H9 (cell line): Measurements from ENCODE around the gene B9D1. TPM values are rescaled to one million over a fixed set of nuclear protein-coding genes. Genes with fewer than 3 reads are reported as not detected.

Source experiments
- DNase-seq: peaks from one replicate; pipeline ENCODE4 v3.0.0-alpha.2; 2017
- H2AFZ ChIP-seq: one replicate; pipeline ENCODE4 v1.6.1; 2013; ENCODE audit warnings: mild to moderate bottlenecking, low read length, control low read depth, moderate library complexity
- H2AK5ac ChIP-seq: 2 replicates; pipeline ENCODE4 v1.6.1; 2013; ENCODE audit warnings: low read length, control low read depth, mixed read lengths; ENCODE audit not compliant: insufficient read length
- H2BK120ac ChIP-seq: one replicate; pipeline ENCODE4 v1.6.1; 2013; ENCODE audit warnings: low read depth, mild to moderate bottlenecking, low read length, control low read depth, inconsistent platforms; ENCODE audit not compliant: poor library complexity, severe bottlenecking
- H2BK12ac ChIP-seq: 2 replicates; pipeline ENCODE4 v1.6.1; 2013; ENCODE audit warnings: low read length, control low read depth, mixed read lengths, low read depth; ENCODE audit not compliant: insufficient read length
- H2BK15ac ChIP-seq: 2 replicates; pipeline ENCODE4 v1.6.1; 2013; ENCODE audit warnings: low read depth, low read length, control low read depth
- H2BK20ac ChIP-seq: one replicate; pipeline ENCODE4 v1.6.1; 2013; ENCODE audit warnings: low read depth, mild to moderate bottlenecking, low read length, control low read depth, inconsistent platforms; ENCODE audit not compliant: poor library complexity, severe bottlenecking
- H2BK5ac ChIP-seq: 2 replicates; pipeline ENCODE4 v1.6.1; 2013; ENCODE audit warnings: low read length, control low read depth, mixed read lengths; ENCODE audit not compliant: insufficient read length
- H3K14ac ChIP-seq: 2 replicates; pipeline ENCODE4 v1.6.1; 2013; ENCODE audit warnings: low read length, control low read depth; ENCODE audit not compliant: insufficient read depth
- H3K18ac ChIP-seq: 2 replicates; pipeline ENCODE4 v1.6.1; 2013; ENCODE audit warnings: low read depth, mild to moderate bottlenecking, mixed read lengths, low read length, control low read depth; ENCODE audit not compliant: insufficient read length
- H3K23ac ChIP-seq: 2 replicates; pipeline ENCODE4 v1.6.1; 2013; ENCODE audit warnings: low read length, control low read depth, mixed read lengths, low read depth; ENCODE audit not compliant: insufficient read length
- H3K23me2 ChIP-seq: 2 replicates; pipeline ENCODE4 v1.6.1; 2013; ENCODE audit warnings: low read depth, mild to moderate bottlenecking, mixed read lengths, low read length, control low read depth; ENCODE audit not compliant: insufficient read length, poor library complexity, severe bottlenecking
- H3K27ac ChIP-seq: 2 replicates; pipeline ENCODE4 v1.5.1; 2013; ENCODE audit warnings: low read length, control low read depth, mixed read lengths, low read depth; ENCODE audit not compliant: insufficient read length
- H3K27me3 ChIP-seq: 2 replicates; pipeline ENCODE4 v1.6.1; 2013; ENCODE audit warnings: low read length, control low read depth, inconsistent platforms; ENCODE audit not compliant: insufficient read depth
- H3K4ac ChIP-seq: 2 replicates; pipeline ENCODE4 v1.6.1; 2013; ENCODE audit warnings: low read depth, mild to moderate bottlenecking, control low read depth, inconsistent platforms, low read length, moderate library complexity
- H3K4me1 ChIP-seq: 2 replicates; pipeline ENCODE4 v1.6.1; 2013; ENCODE audit warnings: low read length, control low read depth, inconsistent platforms; ENCODE audit not compliant: insufficient read depth
- H3K4me2 ChIP-seq: 2 replicates; pipeline ENCODE4 v1.6.1; 2013; ENCODE audit warnings: low read length, control low read depth, mixed read lengths; ENCODE audit not compliant: insufficient read length, insufficient read depth
- H3K56ac ChIP-seq: 2 replicates; pipeline ENCODE4 v1.6.1; 2013; ENCODE audit warnings: low read depth, mild to moderate bottlenecking, mixed read lengths, low read length, control low read depth; ENCODE audit not compliant: insufficient read length
- H3K79me1 ChIP-seq: 2 replicates; pipeline ENCODE4 v1.6.1; 2013; ENCODE audit warnings: low read depth, mild to moderate bottlenecking, moderate library complexity, low read length, control low read depth, inconsistent platforms; ENCODE audit not compliant: insufficient read depth, poor library complexity, severe bottlenecking
- H3K79me2 ChIP-seq: 2 replicates; pipeline ENCODE4 v1.6.1; 2013; ENCODE audit warnings: low read length, control low read depth, inconsistent platforms; ENCODE audit not compliant: insufficient read depth
- H3K9ac ChIP-seq: 2 replicates; pipeline ENCODE4 v1.6.1; 2013; ENCODE audit warnings: low read length, control low read depth, mixed read lengths; ENCODE audit not compliant: insufficient read length; ENCODE audit errors: extremely low read depth
- H3K9me3 ChIP-seq: one replicate; pipeline ENCODE4 v1.6.1; 2013; ENCODE audit warnings: low read depth, low read length, inconsistent platforms; ENCODE audit not compliant: control insufficient read depth
- H3T11ph ChIP-seq: one replicate; pipeline ENCODE4 v1.6.1; 2013; ENCODE audit warnings: mild to moderate bottlenecking, low read length, control low read depth, inconsistent platforms
- H4K20me1 ChIP-seq: one replicate; pipeline ENCODE4 v1.6.1; 2013; ENCODE audit not compliant: control insufficient read depth, insufficient read length, insufficient read depth
- H4K5ac ChIP-seq: 2 replicates; pipeline ENCODE4 v1.6.1; 2013; ENCODE audit warnings: low read depth, mild to moderate bottlenecking, mixed read lengths, low read length, control low read depth; ENCODE audit not compliant: insufficient read length
- H4K8ac ChIP-seq: replicated peaks from 2 replicates; pipeline ENCODE4 v1.6.1; 2013; ENCODE audit warnings: low read length, control low read depth, mixed read lengths, low read depth; ENCODE audit not compliant: insufficient read length
- H4K91ac ChIP-seq: 2 replicates; pipeline ENCODE4 v1.6.1; 2013; ENCODE audit warnings: low read depth, mild to moderate bottlenecking, moderate library complexity, mixed read lengths, low read length, control low read depth; ENCODE audit not compliant: insufficient read length
- H3K27ac Mint-ChIP-seq, 3 experiments: 2 replicates in 2 of 3; 3 replicates in 1 of 3; pipeline ENCODE4 v1.8.0; 2020 to 2021; ENCODE audit warnings: mixed read lengths in 3 of 3, mild to moderate bottlenecking in 1 of 3, moderate library complexity in 1 of 3
- H3K27me3 Mint-ChIP-seq: 2 replicates; pipeline ENCODE4 v1.8.0; 2021; ENCODE audit warnings: low read depth, mild to moderate bottlenecking, moderate library complexity, mixed read lengths
- H3K36me3 Mint-ChIP-seq, 3 experiments: 2 replicates in 2 of 3; 3 replicates in 1 of 3; pipeline ENCODE4 v1.8.0; 2020 to 2021; ENCODE audit warnings: low read depth in 3 of 3, mixed read lengths in 3 of 3; ENCODE audit not compliant: insufficient read depth in 1 of 3
- H3K4me1 Mint-ChIP-seq, 2 experiments: 2 replicates each; pipeline ENCODE4 v1.8.0; 2020; ENCODE audit warnings: mixed read lengths in 2 of 2
- H3K4me3 Mint-ChIP-seq, 2 experiments: 2 replicates in 1 of 2; 3 replicates in 1 of 2; pipeline ENCODE4 v1.8.0; 2020 to 2021; ENCODE audit warnings: mild to moderate bottlenecking in 2 of 2, mixed read lengths in 2 of 2, moderate library complexity in 1 of 2
- H3K9me3 Mint-ChIP-seq, 2 experiments: 2 replicates in 1 of 2; 3 replicates in 1 of 2; pipeline ENCODE4 v1.8.0; 2020; ENCODE audit warnings: mild to moderate bottlenecking in 2 of 2, mixed read lengths in 2 of 2, moderate library complexity in 1 of 2
- WGBS: extraction: QIAGEN DNeasy Blood & Tissue Kit; methylation state at CpG from one replicate; pipeline ENCODE4 v1.1.7; 2013; ENCODE audit warnings: missing lambda C conversion rate, low lambda C conversion rate, mixed read lengths; ENCODE audit not compliant: insufficient read length; ENCODE audit errors: extremely low coverage; 5-methylcytosine and 5-hydroxymethylcytosine counted together
- total RNA-seq: library from RNA; stranded (reverse); gene quantifications from 2 replicates; pipeline ENCODE4 v1.2.1, GENCODE V29; 2021
- TF ChIP-seq, protein P1 (sequence below): fragments of 200-600 bp; sonication (generic); conservative IDR thresholded peaks from 3 replicates; pipeline ENCODE4 v1.8.0; 2021; ENCODE audit warnings: antibody characterized with exemption, mild to moderate bottlenecking

The B9D1 gene
- total RNA-seq, 1 experiment from 2014 or later = 30.4 TPM

DNA sequence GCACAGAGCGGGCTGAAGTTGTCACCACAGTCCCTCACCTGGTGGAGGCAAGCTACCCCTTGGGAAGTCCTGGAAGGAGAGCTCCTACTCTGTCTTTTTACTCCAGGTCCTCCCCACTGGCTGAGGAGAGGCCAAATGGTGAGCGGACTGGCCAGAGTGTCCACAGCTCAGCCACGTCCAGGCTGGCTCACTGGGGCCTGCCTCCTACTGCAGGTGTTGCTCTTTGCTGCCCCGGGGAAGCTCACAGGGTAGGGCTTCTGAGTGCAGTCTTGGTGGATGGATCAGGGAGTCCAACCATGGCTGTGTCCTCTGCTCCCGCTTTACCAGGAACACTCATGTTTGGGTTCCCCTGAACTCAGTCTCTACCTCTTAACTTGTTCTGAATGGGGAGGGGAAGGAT is 2.7 kb downstream of the B9D1 start:
- H2BK15ac ChIP-seq = no peak overlapping the region
- H4K20me1 ChIP-seq = no peaks in the 10 kb centered on the region
- H3K9me3 Mint-ChIP-seq = no peaks in the 10 kb centered on the region
- no peak overlapping the region for H2BK20ac ChIP-seq
- H3K4me2 ChIP-seq = no peak overlapping the region
- H4K8ac ChIP-seq = no peak overlapping the region
- H3K79me2 ChIP-seq = 0 out of 2 replicates have a peak, but pooled peaks cover 2% of the 10 kb centered on the region
- H2AFZ ChIP-seq = no peak overlapping the region
- H3K79me1 ChIP-seq = no peaks in the 10 kb centered on the region
- H4K5ac ChIP-seq = no peak overlapping the region
- no peak overlapping the region for H3K4me3 Mint-ChIP-seq
- peaks cover 9 to 35% (median 29%) of the 10 kb centered on the region in 3 experiments; a peak in 6 of 7 replicates for H3K36me3 Mint-ChIP-seq
- H2AK5ac ChIP-seq = no peak overlapping the region
- H3K9ac ChIP-seq = no peak overlapping the region
- H3K9me3 ChIP-seq = no peaks in the 10 kb centered on the region
- H3K23me2 ChIP-seq = no peaks in the 10 kb centered on the region
- no peak overlapping the region for H3K56ac ChIP-seq
- no CpG with 5 or more reads among the region's 5 CpGs for WGBS
- no peak overlapping the region for H2BK12ac ChIP-seq
- no peak overlapping the region for H4K91ac ChIP-seq
- H3K4me1 Mint-ChIP-seq = peaks cover 22 to 25% of the 10 kb centered on the region in 2 experiments
- H3K4me1 ChIP-seq = no peaks in the 10 kb centered on the region
- no peak for DNase-seq
- no peak overlapping the region for H3K18ac ChIP-seq
- no peak overlapping the region for H3K27ac ChIP-seq
- no peak overlapping the region for H3T11ph ChIP-seq
- H3K27ac Mint-ChIP-seq = no peak overlapping the region
- no peaks in the 10 kb centered on the region for H3K27me3 ChIP-seq
- peaks cover 5% of the 10 kb centered on the region; the same call in 1 of the 2 replicates for H3K27me3 Mint-ChIP-seq
- H3K23ac ChIP-seq = no peak overlapping the region
- H2BK120ac ChIP-seq = no peak overlapping the region
- TF ChIP-seq, protein P1, sequence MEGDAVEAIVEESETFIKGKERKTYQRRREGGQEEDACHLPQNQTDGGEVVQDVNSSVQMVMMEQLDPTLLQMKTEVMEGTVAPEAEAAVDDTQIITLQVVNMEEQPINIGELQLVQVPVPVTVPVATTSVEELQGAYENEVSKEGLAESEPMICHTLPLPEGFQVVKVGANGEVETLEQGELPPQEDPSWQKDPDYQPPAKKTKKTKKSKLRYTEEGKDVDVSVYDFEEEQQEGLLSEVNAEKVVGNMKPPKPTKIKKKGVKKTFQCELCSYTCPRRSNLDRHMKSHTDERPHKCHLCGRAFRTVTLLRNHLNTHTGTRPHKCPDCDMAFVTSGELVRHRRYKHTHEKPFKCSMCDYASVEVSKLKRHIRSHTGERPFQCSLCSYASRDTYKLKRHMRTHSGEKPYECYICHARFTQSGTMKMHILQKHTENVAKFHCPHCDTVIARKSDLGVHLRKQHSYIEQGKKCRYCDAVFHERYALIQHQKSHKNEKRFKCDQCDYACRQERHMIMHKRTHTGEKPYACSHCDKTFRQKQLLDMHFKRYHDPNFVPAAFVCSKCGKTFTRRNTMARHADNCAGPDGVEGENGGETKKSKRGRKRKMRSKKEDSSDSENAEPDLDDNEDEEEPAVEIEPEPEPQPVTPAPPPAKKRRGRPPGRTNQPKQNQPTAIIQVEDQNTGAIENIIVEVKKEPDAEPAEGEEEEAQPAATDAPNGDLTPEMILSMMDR = no peak
- H3K4ac ChIP-seq = no peak overlapping the region
- no peak overlapping the region for H2BK5ac ChIP-seq
- no peak overlapping the region; the same call in 1 of the 2 replicates for H3K14ac ChIP-seq
